HG03378 (cell line): ENCODE data around the gene SPNS1.
A peak's percentile ranks its signal among the peaks of the same experiment; 100 is the strongest.
"Not testable (repeated sequence)": the region's sequence is repeated elsewhere in the genome, so short reads cannot be mapped to it uniquely, and the experiment has no call there.

ENCODE experiments used
- ATAC-seq: cut with Tn5 transposase; IDR thresholded peaks from one replicate; pipeline ENCODE4 v1.9.1; 2021; ENCODE audit warnings: mild to moderate bottlenecking, moderate library complexity; ENCODE audit not compliant: unreplicated experiment

SPNS1 gene, protein sequence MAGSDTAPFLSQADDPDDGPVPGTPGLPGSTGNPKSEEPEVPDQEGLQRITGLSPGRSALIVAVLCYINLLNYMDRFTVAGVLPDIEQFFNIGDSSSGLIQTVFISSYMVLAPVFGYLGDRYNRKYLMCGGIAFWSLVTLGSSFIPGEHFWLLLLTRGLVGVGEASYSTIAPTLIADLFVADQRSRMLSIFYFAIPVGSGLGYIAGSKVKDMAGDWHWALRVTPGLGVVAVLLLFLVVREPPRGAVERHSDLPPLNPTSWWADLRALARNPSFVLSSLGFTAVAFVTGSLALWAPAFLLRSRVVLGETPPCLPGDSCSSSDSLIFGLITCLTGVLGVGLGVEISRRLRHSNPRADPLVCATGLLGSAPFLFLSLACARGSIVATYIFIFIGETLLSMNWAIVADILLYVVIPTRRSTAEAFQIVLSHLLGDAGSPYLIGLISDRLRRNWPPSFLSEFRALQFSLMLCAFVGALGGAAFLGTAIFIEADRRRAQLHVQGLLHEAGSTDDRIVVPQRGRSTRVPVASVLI

GRCh38 chr16:28974437-28975157 is at the start of gene SPNS1:
Gene SPNS1 (plus strand): TSS chr16:28974778. CDS start chr16:28975152, 374 bp downstream.
- peak; percentile 75 for ATAC-seq

- peak; percentile 26 for ATAC-seq
Observed at GRCh38 chr16:28925386-28926228, 49.0 kb upstream of the SPNS1 start.

- ATAC-seq: not testable (repeated sequence)
Observed at GRCh38 chr16:28926284-28926683, 48.3 kb upstream of the SPNS1 start.

- ATAC-seq: no peak
Observed at GRCh38 chr16:28927815-28928214, 46.8 kb upstream of the SPNS1 start.

DNA sequence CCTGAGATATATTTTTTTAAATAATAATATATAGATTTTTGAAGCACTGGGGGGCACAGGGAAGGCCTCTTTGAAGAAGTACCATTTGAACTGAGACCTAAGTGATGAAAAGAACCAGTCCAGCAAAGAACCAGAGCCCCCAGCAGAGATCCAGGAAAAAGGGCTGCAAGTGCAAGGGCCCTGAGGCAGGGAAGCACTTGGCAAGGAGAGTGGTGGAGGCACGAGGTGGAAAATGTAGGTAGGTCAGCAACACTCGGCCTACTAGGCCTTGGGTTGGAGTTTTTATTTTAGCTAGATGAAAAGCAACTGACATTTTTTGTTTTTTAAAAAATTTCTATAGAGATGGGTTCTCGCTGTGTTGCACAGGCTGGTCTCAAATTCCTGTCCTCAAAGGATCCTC is 44.4 kb upstream of the SPNS1 start:
- ATAC-seq: no peak

GRCh38 chr16:28930652-28931051 is 43.9 kb upstream of the SPNS1 start:
- peak; percentile 43 for ATAC-seq

DNA sequence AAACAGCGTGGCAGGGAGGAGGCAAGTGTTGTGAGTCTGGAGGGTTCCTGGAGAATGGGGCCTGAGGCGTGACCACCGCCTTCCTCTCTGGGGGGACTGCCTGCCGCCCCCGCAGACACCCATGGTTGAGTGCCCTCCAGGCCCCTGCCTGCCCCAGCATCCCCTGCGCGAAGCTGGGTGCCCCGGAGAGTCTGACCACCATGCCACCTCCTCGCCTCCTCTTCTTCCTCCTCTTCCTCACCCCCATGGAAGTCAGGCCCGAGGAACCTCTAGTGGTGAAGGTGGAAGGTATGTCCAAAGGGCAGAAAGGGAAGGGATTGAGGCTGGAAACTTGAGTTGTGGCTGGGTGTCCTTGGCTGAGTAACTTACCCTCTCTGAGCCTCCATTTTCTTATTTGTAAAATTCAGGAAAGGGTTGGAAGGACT is 42.8 kb upstream of the SPNS1 start, which contains the start of gene CD19:
CD19 (plus strand) TSS at position 171 of the 425 bp plus-strand sequence; CDS start at position 201, 30 bp downstream.
- no peak for ATAC-seq

GRCh38 chr16:28932339-28933141 is 42.0 kb upstream of the SPNS1 start:
- ATAC-seq: no peak

DNA sequence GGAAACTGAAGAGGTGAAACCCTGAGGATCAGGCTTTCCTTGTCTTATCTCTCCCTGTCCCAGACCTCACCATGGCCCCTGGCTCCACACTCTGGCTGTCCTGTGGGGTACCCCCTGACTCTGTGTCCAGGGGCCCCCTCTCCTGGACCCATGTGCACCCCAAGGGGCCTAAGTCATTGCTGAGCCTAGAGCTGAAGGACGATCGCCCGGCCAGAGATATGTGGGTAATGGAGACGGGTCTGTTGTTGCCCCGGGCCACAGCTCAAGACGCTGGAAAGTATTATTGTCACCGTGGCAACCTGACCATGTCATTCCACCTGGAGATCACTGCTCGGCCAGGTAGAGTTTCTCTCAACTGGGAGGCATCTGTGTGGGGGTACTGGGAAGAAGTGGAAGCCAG is 41.4 kb upstream of the SPNS1 start:
- ATAC-seq: no peak

DNA sequence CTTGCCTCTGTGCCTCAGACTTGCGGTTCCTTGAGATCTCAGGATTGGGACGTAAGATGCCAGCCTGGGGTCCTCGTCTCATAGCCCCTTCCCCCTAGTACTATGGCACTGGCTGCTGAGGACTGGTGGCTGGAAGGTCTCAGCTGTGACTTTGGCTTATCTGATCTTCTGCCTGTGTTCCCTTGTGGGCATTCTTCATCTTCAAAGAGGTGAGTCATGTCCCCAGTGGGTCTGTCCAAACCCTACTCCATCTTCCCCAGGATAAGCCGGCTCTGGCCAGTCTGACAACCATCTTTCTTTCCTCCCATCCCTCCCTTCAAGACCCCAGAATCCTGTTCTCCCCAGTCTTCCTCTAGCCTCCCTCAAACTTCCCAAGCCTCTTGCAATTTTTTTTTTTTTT is 39.2 kb upstream of the SPNS1 start:
- ATAC-seq: no peak

GRCh38 chr16:28935924-28936783 is 38.4 kb upstream of the SPNS1 start:
- ATAC-seq: no peak

- ATAC-seq: no peak
Observed at GRCh38 chr16:28936784-28937155, 37.8 kb upstream of the SPNS1 start.

DNA sequence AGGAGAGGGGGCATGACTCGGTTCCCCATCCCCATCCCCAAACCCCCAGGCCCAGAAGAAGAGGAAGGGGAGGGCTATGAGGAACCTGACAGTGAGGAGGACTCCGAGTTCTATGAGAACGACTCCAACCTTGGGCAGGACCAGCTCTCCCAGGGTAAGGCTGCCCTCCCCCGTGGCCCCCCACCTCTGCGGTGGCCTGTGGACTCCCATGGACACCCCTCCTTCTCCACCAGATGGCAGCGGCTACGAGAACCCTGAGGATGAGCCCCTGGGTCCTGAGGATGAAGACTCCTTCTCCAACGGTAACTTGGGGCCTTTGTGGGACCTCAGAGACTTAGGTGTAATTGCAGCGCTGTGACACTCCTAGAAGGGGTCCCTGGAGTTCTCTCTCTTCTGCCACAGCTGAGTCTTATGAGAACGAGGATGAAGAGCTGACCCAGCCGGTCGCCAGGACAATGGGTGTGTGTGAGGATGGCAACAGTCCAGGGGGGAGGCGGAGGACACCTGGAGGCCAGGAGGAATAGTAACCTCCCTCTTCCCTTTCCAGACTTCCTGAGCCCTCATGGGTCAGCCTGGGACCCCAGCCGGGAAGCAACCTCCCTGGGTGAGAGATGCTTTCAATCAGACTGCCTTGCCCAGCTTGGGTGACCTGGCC is 37.2 kb upstream of the SPNS1 start:
- ATAC-seq: no peak

DNA sequence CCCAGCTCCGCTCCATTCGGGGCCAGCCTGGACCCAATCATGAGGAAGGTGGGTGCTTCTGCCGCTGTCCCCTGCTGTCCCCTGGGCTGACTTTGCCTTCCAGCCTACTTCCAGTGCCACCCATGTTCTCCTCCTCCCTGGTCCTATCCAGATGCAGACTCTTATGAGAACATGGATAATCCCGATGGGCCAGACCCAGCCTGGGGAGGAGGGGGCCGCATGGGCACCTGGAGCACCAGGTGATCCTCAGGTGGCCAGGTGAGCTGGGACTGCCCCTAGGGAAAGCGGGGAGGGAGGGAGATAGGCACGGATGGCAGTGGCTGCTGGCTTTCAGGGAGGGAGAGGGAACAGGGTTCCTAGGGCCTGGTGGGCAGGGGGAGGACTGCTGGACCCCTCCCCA is 35.9 kb upstream of the SPNS1 start:
- no peak for ATAC-seq

- not testable (repeated sequence) for ATAC-seq
Observed at GRCh38 chr16:28939825-28940224, 34.8 kb upstream of the SPNS1 start.

GRCh38 chr16:28943281-28943680 is 31.3 kb upstream of the SPNS1 start:
- ATAC-seq: no peak

DNA sequence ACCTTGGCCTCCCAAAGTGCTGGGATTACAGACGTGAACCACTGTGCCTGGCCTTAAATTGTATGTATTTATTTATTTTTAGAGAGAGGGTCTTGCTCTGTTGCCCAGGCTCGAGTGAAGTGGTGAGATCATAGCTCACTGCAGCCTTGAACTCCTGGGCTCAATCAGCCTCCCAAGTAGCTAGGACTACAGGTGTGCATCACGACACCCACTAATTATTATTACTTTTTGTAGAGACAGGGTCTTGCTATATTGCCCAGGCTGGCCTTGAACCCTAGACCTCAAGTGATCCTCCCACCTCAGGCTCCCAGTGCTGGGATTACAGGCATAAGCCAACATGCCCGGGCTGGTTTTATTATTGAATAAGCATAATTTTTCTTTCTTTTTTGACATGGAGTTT is 27.9 kb upstream of the SPNS1 start:
- no peak for ATAC-seq

DNA sequence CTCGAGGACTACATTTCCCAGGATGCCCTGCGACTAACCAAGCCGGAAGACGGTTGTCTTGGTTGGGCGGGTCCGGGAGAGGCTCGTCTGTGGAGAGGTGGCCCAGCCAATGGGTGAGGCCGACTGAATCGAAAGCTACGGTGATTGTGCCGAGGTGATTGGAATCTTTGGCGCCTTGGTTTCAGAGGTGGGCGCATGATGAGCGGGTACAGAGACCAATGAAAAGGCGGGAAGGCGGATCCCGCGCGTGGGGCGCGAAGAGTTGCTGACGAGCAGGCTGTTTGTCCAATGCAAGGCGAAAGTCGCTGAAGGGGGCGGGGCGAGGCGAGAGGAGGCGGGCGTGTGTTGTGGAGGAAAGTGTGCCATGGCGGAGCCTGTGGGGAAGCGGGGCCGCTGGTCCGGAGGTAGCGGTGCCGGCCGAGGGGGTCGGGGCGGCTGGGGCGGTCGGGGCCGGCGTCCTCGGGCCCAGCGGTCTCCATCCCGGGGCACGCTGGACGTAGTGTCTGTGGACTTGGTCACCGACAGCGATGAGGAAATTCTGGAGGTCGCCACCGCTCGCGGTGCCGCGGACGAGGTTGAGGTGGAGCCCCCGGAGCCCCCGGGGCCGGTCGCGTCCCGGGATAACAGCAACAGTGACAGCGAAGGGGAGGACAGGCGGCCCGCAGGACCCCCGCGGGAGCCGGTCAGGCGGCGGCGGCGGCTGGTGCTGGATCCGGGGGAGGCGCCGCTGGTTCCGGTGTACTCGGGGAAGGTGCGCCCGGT is 23.7 kb upstream of the SPNS1 start, which contains the start of gene NFATC2IP:
NFATC2IP (plus strand) TSS at position 290 of the 762 bp plus-strand sequence; CDS start at position 365, 75 bp downstream.
- ATAC-seq: peak; percentile 94
